Daoy (cell line): ENCODE results near the gene ODAD3. TPM values are rescaled to one million over a fixed set of nuclear protein-coding genes. Genes with fewer than 3 reads are reported as not detected.
A peak's percentile ranks its signal among the peaks of the same experiment; 100 is the strongest.
"Not testable (repeated sequence)": the region's sequence is repeated elsewhere in the genome, so short reads cannot be mapped to it uniquely, and the experiment has no call there.

Experiments
- DNase-seq: peaks from one replicate; pipeline ENCODE4 v3.0.0-alpha.2; 2015; ENCODE audit warnings: low read depth
- total RNA-seq: library from RNA; depleted of rRNA; stranded (reverse); fragments of >200 nt; shearing (Covaris generic); gene quantifications from 2 replicates; pipeline ENCODE4 v1.2.3, GENCODE V29; 2014

The ODAD3 gene
- total RNA-seq, 1 experiment from 2014 or later, result not detected

- no peak for DNase-seq
Observed at GRCh38 chr19:11437955-11438354, 3.0 kb upstream of the ODAD3 start.

- DNase-seq, result no peak
Observed at GRCh38 chr19:11435833-11436313, 952 bp upstream of the ODAD3 start.

GRCh38 chr19:11434703-11435056 is 241 bp downstream of the ODAD3 start:
- DNase-seq, result no peak

- DNase-seq, result not testable (repeated sequence)
Observed at GRCh38 chr19:11433526-11433925, 1.4 kb downstream of the ODAD3 start.

GRCh38 chr19:11426656-11427055 is 8.3 kb downstream of the ODAD3 start:
- DNase-seq, result no peak

GRCh38 chr19:11425719-11426457 is 9.0 kb downstream of the ODAD3 start:
- DNase-seq, result no peak

- DNase-seq, result no peak
Observed at GRCh38 chr19:11423791-11424181, 11.1 kb downstream of the ODAD3 start.

- DNase-seq, result no peak
Observed at GRCh38 chr19:11423164-11423790, 11.6 kb downstream of the ODAD3 start.

- DNase-seq, result peak; percentile 77
Observed at GRCh38 chr19:11422163-11423065, 12.5 kb downstream of the ODAD3 start.

GRCh38 chr19:11421371-11422098 is 13.4 kb downstream of the ODAD3 start:
- peak; percentile 25 for DNase-seq

GRCh38 chr19:11420429-11421370 is 14.2 kb downstream of the ODAD3 start:
- no peak for DNase-seq

GRCh38 chr19:11418549-11419506 is 16.1 kb downstream of the ODAD3 start, which contains the start of gene RGL3:
Gene RGL3, minus strand, starts transcription at chr19:11419314. Its CDS starts 36 bp downstream, at chr19:11419278.
- DNase-seq, result no peak

- DNase-seq, result no peak
Observed at GRCh38 chr19:11418094-11418548, 16.8 kb downstream of the ODAD3 start.

GRCh38 chr19:11416346-11417052 is 18.4 kb downstream of the ODAD3 start:
- no peak for DNase-seq

- DNase-seq, result no peak
Observed at GRCh38 chr19:11414544-11414943, 20.4 kb downstream of the ODAD3 start.

- DNase-seq, result peak; percentile 79
Observed at GRCh38 chr19:11410682-11411081, 24.2 kb downstream of the ODAD3 start.

- no peak for DNase-seq
Observed at GRCh38 chr19:11408591-11408990, 26.3 kb downstream of the ODAD3 start.

GRCh38 chr19:11406703-11407236 is 28.2 kb downstream of the ODAD3 start:
- DNase-seq, result not testable (repeated sequence)
